A549 (cell line): ENCODE data around the gene BICD2. TPM values are rescaled to one million over a fixed set of nuclear protein-coding genes. Genes with fewer than 3 reads are reported as not detected.
A peak's percentile ranks its signal among the peaks of the same experiment; 100 is the strongest.

Experiments used
- ATAC-seq, 2 experiments: fragments of 200-7000 bp in 1 of 2; fragments of >200 bp in 1 of 2; cut with Nextera tagmentation in 1 of 2; cut with Tn5 transposase in 1 of 2; 3 replicates each; pipeline versions ENCODE4 v1.8.0 to v1.9.1; 2018 to 2020; ENCODE audit warnings: mild to moderate bottlenecking in 1 of 2, moderate library complexity in 1 of 2
- CTCF ChIA-PET: fragments of 300-600 bp; sonication (Branson Sonifier 250); formaldehyde crosslinking; extraction: SDS; loops from one replicate; lab custom pipeline; 2021; ENCODE audit warnings: antibody characterized with exemption, inconsistent platforms; lab: Yijun Ruan, JAX
- POLR2A ChIA-PET: fragments of 350-600 bp; formaldehyde crosslinking; extraction: SDS; loops from one replicate; lab custom pipeline; 2021; ENCODE audit warnings: antibody characterized with exemption, inconsistent platforms; lab: Yijun Ruan, JAX
- DNase-seq, 2 experiments: peaks; one replicate each; pipeline versions ENCODE4 v3.0.0 to v3.0.0-alpha.2; 2011 to 2016; ENCODE audit warnings: low read depth in 1 of 2, low spot score in 1 of 2
- FAIRE-seq: peaks from 2 replicates; lab custom pipeline; 2011; peaks lifted over from hg19 to GRCh38; lab: Jason Lieb, UNC
- H3K27ac ChIP-seq, 2 experiments: fragments of >200 bp; sonication (Bioruptor Twin); formaldehyde crosslinking; 3 replicates each; pipeline ENCODE4 v1.5.1; 2016 to 2017
- H3K4me1 ChIP-seq: fragments of >200 bp; sonication (Bioruptor Twin); formaldehyde crosslinking; 3 replicates; pipeline ENCODE4 v1.6.1; 2016
- H3K4me2 ChIP-seq: fragments of >200 bp; sonication (Bioruptor Twin); formaldehyde crosslinking; 3 replicates; pipeline ENCODE4 v1.6.1; 2016
- H3K4me3 ChIP-seq: fragments of >200 bp; sonication (Bioruptor Twin); formaldehyde crosslinking; 3 replicates; pipeline ENCODE4 v1.5.1; 2016
- H3K9me3 ChIP-seq: fragments of >200 bp; sonication (Bioruptor Twin); formaldehyde crosslinking; 3 replicates; pipeline ENCODE4 v1.6.1; 2016
- ATOH8 ChIP-seq: fragments of 250-450 bp; sonication (Bioruptor Pico); IDR thresholded peaks from 2 replicates; pipeline ENCODE4 v1.5.0; 2020; ENCODE audit warnings: low read depth, mild to moderate bottlenecking, moderate library complexity
- EHF ChIP-seq: fragments of 250-450 bp; sonication (Bioruptor Pico); IDR thresholded peaks from 2 replicates; pipeline ENCODE4 v1.5.0; 2020; ENCODE audit warnings: mild to moderate bottlenecking
- EHMT2 ChIP-seq: fragments of 200-600 bp; sonication (generic); IDR thresholded peaks from 2 replicates; pipeline ENCODE4 v1.6.1; 2016; ENCODE audit warnings: antibody characterized with exemption, low read depth, mild to moderate bottlenecking, moderate library complexity
- FOSB ChIP-seq: fragments of 250-450 bp; sonication (Bioruptor Pico); IDR thresholded peaks from 2 replicates; pipeline ENCODE4 v1.5.0; 2020; ENCODE audit warnings: mild to moderate bottlenecking, moderate library complexity
- FOSL2 ChIP-seq, 2 experiments: fragments of 450-650 bp in 1 of 2; fragments of >200 bp in 1 of 2; sonication (Bioruptor Twin) in 1 of 2; formaldehyde crosslinking; IDR thresholded peaks; 2 replicates each; pipeline versions ENCODE4 v1.5.0 to v1.6.1; 2016 to 2020; ENCODE audit warnings: mild to moderate bottlenecking in 1 of 2, moderate library complexity in 1 of 2
- HEYL ChIP-seq: fragments of 250-450 bp; sonication (Bioruptor Pico); IDR thresholded peaks from 2 replicates; pipeline ENCODE4 v1.8.0; 2021; ENCODE audit warnings: mild to moderate bottlenecking, moderate library complexity
- HMGXB4 ChIP-seq: fragments of 250-450 bp; sonication (Bioruptor Pico); IDR thresholded peaks from 2 replicates; pipeline ENCODE4 v1.5.0; 2021; ENCODE audit warnings: mild to moderate bottlenecking, moderate library complexity, borderline replicate concordance
- HOXA7 ChIP-seq: fragments of 250-450 bp; sonication (Bioruptor Pico); IDR thresholded peaks from 2 replicates; pipeline ENCODE4 v1.5.0; 2020; ENCODE audit warnings: mild to moderate bottlenecking, moderate library complexity
- HOXB5 ChIP-seq: fragments of 250-450 bp; sonication (Bioruptor Pico); IDR thresholded peaks from 2 replicates; pipeline ENCODE4 v1.5.0; 2020; ENCODE audit warnings: mild to moderate bottlenecking, moderate library complexity
- JUN ChIP-seq, 2 experiments: fragments of >200 bp; sonication (Bioruptor Twin); formaldehyde crosslinking; IDR thresholded peaks; 2 replicates in 1 of 2; 3 replicates in 1 of 2; pipeline ENCODE4 v1.6.1; 2016 to 2017
- MAX ChIP-seq: IDR thresholded peaks from 2 replicates; pipeline ENCODE4 v1.6.1; 2012
- PHF8 ChIP-seq: fragments of 200-600 bp; sonication (generic); IDR thresholded peaks from 2 replicates; pipeline ENCODE4 v1.6.1; 2016; ENCODE audit warnings: low read depth, mild to moderate bottlenecking, antibody characterized with exemption, moderate library complexity, borderline replicate concordance
- POLR2AphosphoS2 ChIP-seq: conservative IDR thresholded peaks from 2 replicates; pipeline ENCODE4 v1.6.1; 2012; ENCODE audit warnings: low read length, improper control_type of control experiment, inconsistent platforms
- RAD21 ChIP-seq, 2 experiments: fragments of >200 bp in 1 of 2; sonication (Bioruptor Twin) in 1 of 2; formaldehyde crosslinking in 1 of 2; IDR thresholded peaks in 1 of 2; conservative IDR thresholded peaks in 1 of 2; 2 replicates in 1 of 2; 3 replicates in 1 of 2; pipeline ENCODE4 v1.6.1; 2012 to 2018; ENCODE audit warnings: inconsistent platforms in 1 of 2
- RARB ChIP-seq: fragments of 250-450 bp; sonication (Bioruptor Pico); IDR thresholded peaks from 2 replicates; pipeline ENCODE4 v1.8.0; 2021; ENCODE audit warnings: mild to moderate bottlenecking, moderate library complexity
- RCOR1 ChIP-seq: fragments of 150-350 bp; IDR thresholded peaks from 2 replicates; pipeline ENCODE4 v1.6.1; 2014; ENCODE audit warnings: antibody characterized with exemption, low read length, low read depth
- RNF2 ChIP-seq: fragments of 200-600 bp; sonication (generic); IDR thresholded peaks from 2 replicates; pipeline ENCODE4 v1.6.1; 2016; ENCODE audit warnings: low read depth, mild to moderate bottlenecking, antibody characterized with exemption, moderate library complexity, borderline replicate concordance
- TFCP2L1 ChIP-seq: fragments of 250-450 bp; sonication (Bioruptor Pico); IDR thresholded peaks from 2 replicates; pipeline ENCODE4 v1.5.0; 2021; ENCODE audit warnings: mild to moderate bottlenecking
- ZC3H11A ChIP-seq: fragments of 450-650 bp; IDR thresholded peaks from 2 replicates; pipeline ENCODE4 v1.6.1; 2014; ENCODE audit warnings: antibody characterized with exemption, mild to moderate bottlenecking
- ZFP36 ChIP-seq: fragments of 450-650 bp; IDR thresholded peaks from 2 replicates; pipeline ENCODE4 v1.6.1; 2014; ENCODE audit warnings: borderline replicate concordance; ENCODE audit not compliant: partially characterized antibody
- ZNF302 ChIP-seq: fragments of 250-450 bp; sonication (Bioruptor Pico); IDR thresholded peaks from 2 replicates; pipeline ENCODE4 v1.9.0; 2021; ENCODE audit warnings: inconsistent platforms, mild to moderate bottlenecking, moderate library complexity
- WGBS: methylation state at CpG from one replicate; pipeline ENCODE4 v1.1.6; 2017; ENCODE audit errors: missing lambda C conversion rate; 5-methylcytosine and 5-hydroxymethylcytosine counted together
- polyA plus RNA-seq, 4 experiments: library from polyadenylated mRNA; depleted of rRNA in 3 of 4; stranded (reverse); fragments of >200 nt; fragmentation: RNase III in 1 of 4; extraction: RNeasy Plus Mini Kit Qiagen cat#74134 plus additional on column Dnase treatment in 1 of 4; gene quantifications; 2 replicates in 3 of 4; 3 replicates in 1 of 4; pipeline ENCODE4 v1.2.3, GENCODE V29; 2011 to 2017

The BICD2 gene
- polyA plus RNA-seq, 2 of the 4 experiments (the other 2 are of a cell fraction) = 10.2 to 26.1 TPM

GRCh38 chr9:92669527-92669889, 95.1 kb downstream of the BICD2 start (continued):
- TF ChIP-seq TFCP2L1 (CRISPR knock-in tag) = no peak
- TF ChIP-seq, all 56 proteins: peak for 0

GRCh38 chr9:92668746-92669526, 95.7 kb downstream of the BICD2 start:
- ATAC-seq (peak; percentile 49 to 52; a peak in 5 of 6 replicates), DNase-seq (peak; percentile 50 to 79), FAIRE-seq (no peak)
- TF ChIP-seq RNF2 = no peak
- TF ChIP-seq HOXB5 (CRISPR knock-in tag) = no peak
- no peak for TF ChIP-seq RARB (CRISPR knock-in tag)
- TF ChIP-seq ZFP36 = peak; percentile 45
- no peak for TF ChIP-seq FOSL2 (IDR thresholded peaks at IDR 0.05)
- TF ChIP-seq FOSL2 (CRISPR knock-in tag; IDR thresholded peaks at IDR 0.05) = no peak
- no peak for TF ChIP-seq HMGXB4 (CRISPR knock-in tag)
- no peak for TF ChIP-seq POLR2AphosphoS2
- 0 out of 2 replicates have a peak, but pooled peaks have one; percentile 30 for TF ChIP-seq MAX
- TF ChIP-seq TFCP2L1 (CRISPR knock-in tag) = no peak
- no peak for TF ChIP-seq JUN (IDR thresholded peaks at IDR 0.05)
- peak; percentile 62; the same call in 1 of the 2 replicates for TF ChIP-seq FOSB (CRISPR knock-in tag)
- no peak for TF ChIP-seq EHMT2
- no peak for TF ChIP-seq ZC3H11A
- no peak for TF ChIP-seq EHF (CRISPR knock-in tag)
- TF ChIP-seq PHF8 = no peak
- TF ChIP-seq RCOR1 = no peak
- TF ChIP-seq HOXA7 = no peak
- TF ChIP-seq ZNF302 = no peak
- no peak for TF ChIP-seq HEYL (CRISPR knock-in tag)
- no peak for TF ChIP-seq RAD21 (conservative IDR thresholded peaks at IDR 0.05 in 1 of 2, IDR thresholded peaks at IDR 0.05 in 1 of 2)
- no peak for TF ChIP-seq ATOH8 (CRISPR knock-in tag)
- Histone ChIP-seq H3K4me2 (peak overlapping the region; percentile 91), H3K4me3 (peak overlapping the region; percentile 76), H3K27ac (peak overlapping the region; percentile 78 to 93), H3K9me3 (no peaks in the 10 kb centered on the region), H3K4me1 (peaks cover 15% of the 10 kb centered on the region)
- ChIA-PET CTCF (no interaction called here), POLR2A (no interaction called here)
- WGBS = 20% methylated on average over 13 of the region's 14 CpGs
